Colonic mucosa (tissue), 4 donors: ENCODE measurements around the gene KDM5A. TPM values are rescaled to one million over a fixed set of nuclear protein-coding genes. Genes with fewer than 3 reads are reported as not detected.

ENCODE experiments used
- DNase-seq: peaks from one replicate; pipeline ENCODE4 v3.0.0-alpha.2; 2020
- H3K27ac ChIP-seq: fragments of 200-600 bp; one replicate; pipeline ENCODE4 v1.8.0; 2021
- H3K27me3 ChIP-seq: fragments of 200-600 bp; one replicate; pipeline ENCODE4 v1.8.0; 2021
- H3K36me3 ChIP-seq: fragments of 200-600 bp; one replicate; pipeline ENCODE4 v1.8.0; 2021
- H3K4me1 ChIP-seq: fragments of 200-600 bp; one replicate; pipeline ENCODE4 v1.8.0; 2021; ENCODE audit warnings: mild to moderate bottlenecking
- H3K4me3 ChIP-seq: fragments of 200-600 bp; one replicate; pipeline ENCODE4 v1.8.0; 2021
- H3K9ac ChIP-seq, 2 donors: one replicate each; pipeline ENCODE4 v1.7.0; 2013; ENCODE audit warnings: control low read depth in 2 of 2, low read depth in 2 of 2, low read length in 2 of 2
- H3K9me3 ChIP-seq: fragments of 200-600 bp; one replicate; pipeline ENCODE4 v1.8.0; 2021
- intact Hi-C: fragments of 100-400 bp; cut with DNase I; formaldehyde crosslinking; loops from one replicate; pipeline ENCODE4 v1.14.1; 2022
- total RNA-seq, 2 donors: library from RNA; stranded (reverse); fragmentation: NEBNext Ultra II Directional in 1 of 2; extraction: Animal tissue kit (Norgen Biotek cat#: 25700) in 1 of 2; gene quantifications; one replicate each; pipeline ENCODE4 v1.2.1, GENCODE V29; 2021
- TF ChIP-seq, protein P1 (sequence below): fragments of 200-600 bp; IDR thresholded peaks from one replicate; pipeline ENCODE4 v1.8.0; 2022; ENCODE audit warnings: antibody characterized with exemption, mild to moderate bottlenecking
- donor health status: healthy.
- donor health status: DM: no; HTN: no; CAD: no.
- donor health status: DM: no; HTN: no; CAD: no.

KDM5A gene
- total RNA-seq, 2 donors from 2014 or later: 60.3 to 64.3 TPM

DNA sequence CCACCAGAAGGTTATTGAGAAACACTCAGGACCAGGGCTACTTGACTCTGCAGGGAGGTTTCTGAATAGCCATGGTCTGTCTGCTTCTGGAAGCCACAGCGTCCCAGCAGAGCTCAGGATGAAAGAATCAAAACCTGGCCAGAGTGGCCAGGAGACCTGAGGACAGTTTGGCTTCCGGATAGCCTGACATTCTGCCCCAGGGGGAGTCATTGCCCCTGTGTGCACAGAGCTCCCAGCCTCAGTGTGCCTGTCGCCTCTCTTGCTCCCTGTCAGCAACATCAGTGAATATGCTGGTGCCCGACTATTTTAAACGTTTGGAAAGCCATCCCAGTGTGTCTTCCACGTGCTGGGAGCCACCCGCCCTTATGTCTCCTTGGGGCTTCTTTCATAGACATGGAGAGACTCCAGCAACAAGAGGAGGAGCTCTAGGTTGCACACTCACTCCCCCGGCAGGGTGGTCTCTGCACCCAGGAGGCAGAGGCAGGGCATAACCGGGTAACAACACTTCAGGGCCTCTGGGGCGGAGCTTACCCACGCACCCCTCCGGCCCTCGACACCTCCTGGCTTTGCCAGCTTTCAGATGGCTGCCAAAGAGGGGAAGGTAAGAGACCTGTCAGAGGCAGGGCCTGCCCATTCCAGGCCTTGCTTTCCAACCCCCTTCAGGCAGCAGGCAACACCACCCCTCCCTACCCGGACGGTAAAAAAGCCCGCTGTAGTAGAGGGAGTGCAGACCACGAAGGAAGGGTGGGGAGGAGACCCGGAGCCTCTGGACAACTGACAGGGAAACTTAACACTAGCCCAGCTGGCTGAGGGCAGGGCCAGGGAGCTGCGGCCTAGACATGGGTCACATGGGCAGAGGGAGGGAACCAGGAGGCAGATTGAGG lies 156.1 kb downstream of the KDM5A start:
- intact Hi-C loops: no loop called here
- TF ChIP-seq, protein P1, sequence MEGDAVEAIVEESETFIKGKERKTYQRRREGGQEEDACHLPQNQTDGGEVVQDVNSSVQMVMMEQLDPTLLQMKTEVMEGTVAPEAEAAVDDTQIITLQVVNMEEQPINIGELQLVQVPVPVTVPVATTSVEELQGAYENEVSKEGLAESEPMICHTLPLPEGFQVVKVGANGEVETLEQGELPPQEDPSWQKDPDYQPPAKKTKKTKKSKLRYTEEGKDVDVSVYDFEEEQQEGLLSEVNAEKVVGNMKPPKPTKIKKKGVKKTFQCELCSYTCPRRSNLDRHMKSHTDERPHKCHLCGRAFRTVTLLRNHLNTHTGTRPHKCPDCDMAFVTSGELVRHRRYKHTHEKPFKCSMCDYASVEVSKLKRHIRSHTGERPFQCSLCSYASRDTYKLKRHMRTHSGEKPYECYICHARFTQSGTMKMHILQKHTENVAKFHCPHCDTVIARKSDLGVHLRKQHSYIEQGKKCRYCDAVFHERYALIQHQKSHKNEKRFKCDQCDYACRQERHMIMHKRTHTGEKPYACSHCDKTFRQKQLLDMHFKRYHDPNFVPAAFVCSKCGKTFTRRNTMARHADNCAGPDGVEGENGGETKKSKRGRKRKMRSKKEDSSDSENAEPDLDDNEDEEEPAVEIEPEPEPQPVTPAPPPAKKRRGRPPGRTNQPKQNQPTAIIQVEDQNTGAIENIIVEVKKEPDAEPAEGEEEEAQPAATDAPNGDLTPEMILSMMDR: no peak
- no peak for DNase-seq

DNA sequence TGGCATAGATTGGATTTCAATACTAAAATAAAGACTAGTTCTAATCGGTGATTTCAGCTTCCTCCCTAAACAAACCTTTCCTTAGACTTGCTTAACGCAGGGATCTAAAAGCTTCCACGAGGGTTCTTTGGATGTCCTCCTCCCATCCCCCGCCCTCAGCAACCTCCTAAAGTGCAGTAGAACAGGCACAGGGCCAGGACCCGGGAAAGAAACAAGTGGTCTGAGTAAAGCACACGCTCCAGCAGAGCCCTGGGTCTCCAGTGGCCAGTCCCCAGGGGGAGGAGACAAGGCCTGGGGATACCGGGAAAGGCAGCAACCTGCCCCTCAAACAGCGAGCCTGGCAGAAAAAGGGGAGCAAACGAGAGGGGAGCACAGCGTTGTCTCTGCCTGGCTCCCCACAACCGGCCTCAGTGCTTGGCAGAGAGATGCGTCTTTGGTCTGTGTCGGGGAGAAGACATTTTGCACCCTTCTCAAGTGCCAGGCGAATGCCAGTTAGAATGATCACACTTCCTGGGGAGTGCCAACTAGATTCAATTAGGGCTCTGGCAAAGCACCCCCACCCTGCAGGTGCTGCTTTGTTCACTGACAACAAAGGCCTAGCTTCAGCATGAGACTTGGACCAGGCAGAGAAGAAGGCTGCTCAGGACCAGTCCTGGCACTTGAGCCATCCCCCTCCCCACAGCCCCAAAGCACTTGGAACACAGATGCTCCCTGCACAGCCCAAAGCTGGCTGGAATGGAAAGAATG lies 158.0 kb downstream of the KDM5A start:
- Histone ChIP-seq H3K36me3 (no peaks in the 10 kb centered on the region), H3K4me3 (no peak overlapping the region), H3K27me3 (no peaks in the 10 kb centered on the region), H3K4me1 (no peaks in the 10 kb centered on the region), H3K9me3 (no peaks in the 10 kb centered on the region), H3K9ac (no peak overlapping the region), H3K27ac (no peak overlapping the region)
- DNase-seq: no peak
- TF ChIP-seq, protein P1: no peak
- intact Hi-C loops: no loop called here

More for the DNA sequence above, 156.1 kb downstream of the KDM5A start:
- no peaks in the 10 kb centered on the region for H3K9me3 ChIP-seq
- no peaks in the 10 kb centered on the region for H3K27me3 ChIP-seq
- H3K4me1 ChIP-seq: no peaks in the 10 kb centered on the region
- H3K36me3 ChIP-seq: no peaks in the 10 kb centered on the region
- H3K9ac ChIP-seq: peak overlapping the region in 1 of 2 donors; percentile 12
- H3K27ac ChIP-seq: no peak overlapping the region
- H3K4me3 ChIP-seq: no peak overlapping the region

Other genes starting within 250 kb of the KDM5A start
- gene SLC6A12, start 175.2 kb downstream of the KDM5A start, total RNA-seq: 1 to 10 TPM in 1 of 2 donors, under 1 TPM in 1; 0.16 to 2.5 TPM
- not detected for gene SLC6A13, start 126.5 kb downstream of the KDM5A start, total RNA-seq
- 10 to 100 TPM in 1 of 2 donors, 1 to 10 TPM in 1; 5.1 to 12.5 TPM for gene CCDC77, start 12.3 kb upstream of the KDM5A start, total RNA-seq
- 10 to 100 TPM; 73.7 to 84.0 TPM for gene B4GALNT3, start 70.6 kb upstream of the KDM5A start, total RNA-seq